NK-92 treated with Interleukin-12 subunit alpha and Interleukin-12 subunit beta, amount 100 ng/mL, for 24 hours (cell line): Measurements from ENCODE around the gene DMTF1.
"Not testable (repeated sequence)": the region's sequence is repeated elsewhere in the genome, so short reads cannot be mapped to it uniquely, and the experiment has no call there.

Source experiments
- DNase-seq: peaks from one replicate; lab custom pipeline; 2025; lab: John Stamatoyannopoulos, UW

DMTF1 gene

GRCh38 chr7:87225696-87226095, 73.4 kb downstream of the DMTF1 start:
- no peak for DNase-seq

- no peak for DNase-seq
These were observed 74.2 kb downstream of the DMTF1 start for GRCh38 chr7:87226495-87226894.

DNA sequence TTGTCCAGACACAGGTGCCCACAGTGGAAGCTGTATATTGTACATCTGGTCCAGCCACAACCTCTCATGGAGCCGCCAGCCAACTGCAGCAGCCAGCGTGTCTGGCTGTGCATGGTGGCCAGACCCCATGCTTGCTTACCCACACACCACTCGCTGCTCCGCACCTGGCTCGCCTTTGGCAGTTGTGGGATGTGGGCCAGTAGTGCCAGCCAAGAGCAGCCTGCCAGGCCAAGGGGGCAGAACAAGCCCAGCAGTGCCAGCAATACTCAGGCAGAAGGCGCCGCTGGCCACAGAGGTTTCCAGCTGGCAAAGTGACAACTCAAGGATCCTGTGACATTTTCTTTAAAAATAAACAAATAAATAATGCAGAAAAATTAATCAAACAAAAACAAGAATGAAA, 79.0 kb downstream of the DMTF1 start:
- no peak for DNase-seq

DNA sequence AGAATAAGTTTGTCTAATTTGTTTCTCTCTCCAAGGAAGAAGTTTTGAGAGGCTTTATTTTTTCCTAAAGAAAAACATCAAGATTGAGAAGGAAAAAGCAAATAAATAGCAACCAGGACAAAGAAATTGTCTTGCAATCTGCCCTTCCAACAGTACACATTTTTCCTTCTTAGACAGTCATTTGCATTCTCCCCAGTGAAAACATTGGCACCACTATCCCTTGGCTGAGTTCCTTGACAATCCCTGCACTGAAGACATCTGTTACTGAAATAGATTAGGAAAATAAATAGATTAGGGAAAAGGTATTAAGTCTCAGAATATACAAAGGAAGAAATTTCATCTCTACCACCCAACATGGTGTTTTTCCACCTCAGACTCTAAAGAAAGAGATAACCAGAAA, 79.5 kb downstream of the DMTF1 start:
- DNase-seq = no peak

- DNase-seq = no peak
These were observed 82.7 kb downstream of the DMTF1 start for GRCh38 chr7:87234949-87235348.

DNA sequence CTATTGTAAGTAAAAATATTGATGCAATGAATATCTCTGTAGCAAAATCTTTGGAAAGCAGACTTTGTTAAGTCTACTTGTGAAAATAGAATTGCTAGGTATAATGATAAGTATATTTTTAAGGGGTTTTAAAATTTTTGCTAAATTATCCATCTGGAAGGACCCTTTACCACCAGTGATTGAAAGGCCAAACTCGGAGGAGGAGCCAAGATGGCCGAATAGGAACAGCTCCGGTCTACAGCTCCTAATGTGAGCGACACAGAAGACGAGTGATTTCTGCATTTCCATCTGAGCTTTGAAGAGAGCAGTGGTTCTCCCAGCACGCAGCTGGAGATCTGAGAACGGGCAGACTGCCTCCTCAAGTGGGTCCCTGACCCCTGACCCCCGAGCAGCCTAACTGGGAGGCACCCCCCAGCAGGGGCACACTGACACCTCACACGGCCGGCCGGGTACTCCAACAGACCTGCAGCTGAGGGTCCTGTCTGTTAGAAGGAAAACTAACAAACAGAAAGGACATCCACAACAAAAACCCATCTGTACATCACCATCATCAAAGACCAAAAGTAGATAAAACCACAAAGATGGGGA, 86.3 kb downstream of the DMTF1 start:
- DNase-seq = not testable (repeated sequence)

DNA sequence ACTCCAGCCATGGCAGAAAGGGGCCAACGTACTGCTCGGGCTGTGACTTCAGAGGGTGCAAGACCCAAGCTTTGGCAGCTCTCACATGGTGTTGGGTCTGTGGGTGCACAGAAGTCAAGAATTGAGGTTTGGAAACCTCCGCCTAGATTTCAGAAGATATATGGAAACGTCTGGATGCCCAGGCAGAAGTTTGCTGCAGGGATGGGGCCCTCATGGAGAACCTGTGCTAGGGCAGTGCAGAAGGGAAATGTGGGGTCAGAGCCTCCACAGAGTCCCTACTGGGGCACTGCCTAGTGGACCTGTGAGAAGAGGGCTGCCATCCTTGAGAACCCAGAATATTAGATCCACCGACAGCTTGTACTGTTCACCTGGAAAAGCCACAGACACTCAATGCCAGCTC, 93.4 kb downstream of the DMTF1 start:
- DNase-seq = not testable (repeated sequence)
